GM18526 (cell line): ENCODE results near the gene ZNF683.

ENCODE experiments used
- POLR2A ChIP-seq: IDR thresholded peaks from 3 replicates; pipeline ENCODE4 v1.6.1; 2011; ENCODE audit not compliant: insufficient read length; ENCODE audit errors: extremely low read depth

Gene ZNF683

GRCh38 chr1:26335774-26336476, 36.6 kb downstream of the ZNF683 start:
- no peak for TF ChIP-seq POLR2A

GRCh38 chr1:26330276-26330675, 42.3 kb downstream of the ZNF683 start:
- TF ChIP-seq POLR2A = no peak

GRCh38 chr1:26328597-26328996, 44.0 kb downstream of the ZNF683 start:
- TF ChIP-seq POLR2A = no peak

GRCh38 chr1:26327956-26328362, 44.6 kb downstream of the ZNF683 start:
- no peak for TF ChIP-seq POLR2A

GRCh38 chr1:26324550-26324949, 48.0 kb downstream of the ZNF683 start:
- no peak for TF ChIP-seq POLR2A

- no peak for TF ChIP-seq POLR2A
Observed at GRCh38 chr1:26323382-26323781, 49.2 kb downstream of the ZNF683 start.

GRCh38 chr1:26322042-26322331, 50.6 kb downstream of the ZNF683 start:
- TF ChIP-seq POLR2A = no peak

GRCh38 chr1:26321315-26322041, 51.1 kb downstream of the ZNF683 start:
- TF ChIP-seq POLR2A = peak; percentile 10

- no peak for TF ChIP-seq POLR2A
Observed at GRCh38 chr1:26320896-26321295, 51.7 kb downstream of the ZNF683 start.

- TF ChIP-seq POLR2A = peak; percentile 37
Observed at GRCh38 chr1:26318338-26319064, 54.0 kb downstream of the ZNF683 start.

GRCh38 chr1:26317612-26318337, 54.8 kb downstream of the ZNF683 start, which contains the start of gene CD52:
Gene CD52 (plus strand): TSS chr1:26317958. CDS start chr1:26318018, 60 bp downstream.
- TF ChIP-seq POLR2A = peak; percentile 83

- no peak for TF ChIP-seq POLR2A
Observed at GRCh38 chr1:26317146-26317545, 55.4 kb downstream of the ZNF683 start.

- TF ChIP-seq POLR2A = no peak
Observed at GRCh38 chr1:26315874-26316850, 56.4 kb downstream of the ZNF683 start.

GRCh38 chr1:26314501-26314900, 58.0 kb downstream of the ZNF683 start:
- no peak for TF ChIP-seq POLR2A
